Retinal pigment epithelial cell (primary cell): ENCODE measurements around the gene PPP2R2D.

Source experiments
- DNase-seq: peaks from one replicate; pipeline ENCODE4 v3.0.0-alpha.2; 2010; ENCODE audit warnings: low read depth
- H3K4me3 ChIP-seq: 2 replicates; pipeline ENCODE4 v1.5.1; 2011; ENCODE audit warnings: mild to moderate bottlenecking, low read length, control low read depth, moderate library complexity
- CTCF ChIP-seq: conservative IDR thresholded peaks from 2 replicates; pipeline ENCODE4 v1.5.1; 2011; ENCODE audit warnings: low read depth, low read length, control low read depth, inconsistent platforms

The PPP2R2D gene

GRCh38 chr10:131900350-131901152 lies at the start of gene PPP2R2D:
Gene PPP2R2D, plus strand, starts transcription at chr10:131901008. Its CDS starts 141 bp downstream, at chr10:131901149.
- no peak for TF ChIP-seq CTCF
- H3K4me3 ChIP-seq = peak within 1 kb of the TSS; percentile 77
- peak; percentile 44 for DNase-seq

GRCh38 chr10:131851346-131851745 lies 49.5 kb upstream of the PPP2R2D start:
- no peak overlapping the region for H3K4me3 ChIP-seq
- TF ChIP-seq CTCF = no peak
- DNase-seq = no peak

GRCh38 chr10:131852176-131852822 lies 48.5 kb upstream of the PPP2R2D start:
- H3K4me3 ChIP-seq = no peak overlapping the region
- no peak for TF ChIP-seq CTCF
- DNase-seq = no peak

GRCh38 chr10:131852823-131853609 lies 47.8 kb upstream of the PPP2R2D start:
- TF ChIP-seq CTCF = no peak

GRCh38 chr10:131853610-131853964 lies 47.2 kb upstream of the PPP2R2D start:
- no peak overlapping the region for H3K4me3 ChIP-seq
- DNase-seq = no peak
- TF ChIP-seq CTCF = no peak

More at GRCh38 chr10:131852823-131853609, 47.8 kb upstream of the PPP2R2D start:
- no peak for DNase-seq
- H3K4me3 ChIP-seq = no peak overlapping the region

- no peak for TF ChIP-seq CTCF
- no peak overlapping the region for H3K4me3 ChIP-seq
- DNase-seq = no peak
Measured at GRCh38 chr10:131854579-131855335, 46.1 kb upstream of the PPP2R2D start.
